ENCODE measurements around the gene CFAP46. TPM values are rescaled to one million over a fixed set of nuclear protein-coding genes. Genes with fewer than 3 reads are reported as not detected.

CFAP46 gene
- total RNA-seq, 3 donors from 2014 or later (not counting 1 experiment from before 2014, with no cell fraction given) = 0.35 TPM; not detected in 2

DNA sequence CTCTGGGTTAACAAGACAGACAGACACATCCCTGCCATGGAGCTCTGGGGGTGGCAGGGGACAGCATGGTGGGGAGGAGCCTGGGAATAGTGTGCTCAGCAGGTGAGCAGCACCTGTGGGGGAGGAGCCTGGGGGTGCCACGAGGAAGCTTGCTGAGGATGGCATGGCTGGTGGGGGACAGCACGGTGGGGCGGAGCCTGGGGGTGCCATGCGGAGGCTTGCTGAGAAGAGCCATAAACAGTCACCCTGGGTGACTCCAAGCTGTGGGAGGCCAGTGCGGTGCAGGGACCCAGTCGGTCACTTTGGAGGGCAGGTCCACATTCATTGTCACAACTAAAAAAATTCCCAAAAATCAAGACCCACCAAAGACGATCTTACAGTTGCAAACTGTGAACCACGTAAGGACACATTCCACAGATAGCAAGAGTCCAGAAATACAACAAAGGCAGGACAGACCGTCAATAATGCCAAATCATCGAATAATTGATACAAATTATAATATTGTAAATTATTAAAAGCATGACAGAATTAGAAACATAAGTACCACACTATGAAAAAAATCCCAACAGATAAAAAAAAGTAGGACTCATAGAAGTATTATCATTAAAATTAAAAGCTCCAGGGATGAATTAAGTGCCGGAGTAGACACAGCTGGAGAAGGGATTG lies 180.8 kb downstream of the CFAP46 start:
- 93% methylated on average over 9 of the region's 11 CpGs for WGBS (ENCODE audit: insufficient coverage)
- H3K36me3 Mint-ChIP-seq = no peaks in the 10 kb centered on the region
- peaks cover 0 to 12% of the 10 kb centered on the region in 2 donors for H3K4me1 Mint-ChIP-seq
- H3K9me3 Mint-ChIP-seq = no peaks in the 10 kb centered on the region
- Histone ChIP-seq H3K4me1 (ENCODE audit: control insufficient read depth, insufficient read depth, low read length) (no peaks in the 10 kb centered on the region), H3K27ac (ENCODE audit: low read length) (no peak overlapping the region), H3K9me3 (ENCODE audit: control insufficient read depth, insufficient read depth, low read length) (no peaks in the 10 kb centered on the region), H3K27me3 (ENCODE audit: control insufficient read depth, insufficient read depth, low read length) (no peaks in the 10 kb centered on the region), H3K36me3 (ENCODE audit: control insufficient read depth, insufficient read depth, low read length) (no peaks in the 10 kb centered on the region), H3K4me3 (ENCODE audit: low read length) (no peak overlapping the region)
- no peak for DNase-seq
- no peak for ATAC-seq
- H3K27me3 Mint-ChIP-seq (ENCODE audit: low read depth in 2 of 2) = no peaks in the 10 kb centered on the region
- TF ChIP-seq, protein P1, sequence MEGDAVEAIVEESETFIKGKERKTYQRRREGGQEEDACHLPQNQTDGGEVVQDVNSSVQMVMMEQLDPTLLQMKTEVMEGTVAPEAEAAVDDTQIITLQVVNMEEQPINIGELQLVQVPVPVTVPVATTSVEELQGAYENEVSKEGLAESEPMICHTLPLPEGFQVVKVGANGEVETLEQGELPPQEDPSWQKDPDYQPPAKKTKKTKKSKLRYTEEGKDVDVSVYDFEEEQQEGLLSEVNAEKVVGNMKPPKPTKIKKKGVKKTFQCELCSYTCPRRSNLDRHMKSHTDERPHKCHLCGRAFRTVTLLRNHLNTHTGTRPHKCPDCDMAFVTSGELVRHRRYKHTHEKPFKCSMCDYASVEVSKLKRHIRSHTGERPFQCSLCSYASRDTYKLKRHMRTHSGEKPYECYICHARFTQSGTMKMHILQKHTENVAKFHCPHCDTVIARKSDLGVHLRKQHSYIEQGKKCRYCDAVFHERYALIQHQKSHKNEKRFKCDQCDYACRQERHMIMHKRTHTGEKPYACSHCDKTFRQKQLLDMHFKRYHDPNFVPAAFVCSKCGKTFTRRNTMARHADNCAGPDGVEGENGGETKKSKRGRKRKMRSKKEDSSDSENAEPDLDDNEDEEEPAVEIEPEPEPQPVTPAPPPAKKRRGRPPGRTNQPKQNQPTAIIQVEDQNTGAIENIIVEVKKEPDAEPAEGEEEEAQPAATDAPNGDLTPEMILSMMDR (IDR thresholded peaks at IDR 0.05) = no peak
- no peak overlapping the region for H3K27ac Mint-ChIP-seq
- intact Hi-C loops (cut with micrococcal nuclease) = no loop called here
- H3K4me3 Mint-ChIP-seq = no peak overlapping the region

- DNase-seq = no peak
Measured at GRCh38 chr10:132758865-132759264, 183.5 kb downstream of the CFAP46 start.

More at GRCh38 chr10:132758865-132759264, 183.5 kb downstream of the CFAP46 start:
- Mint-ChIP-seq H3K27me3 (ENCODE audit: low read depth in 2 of 2) (no peaks in the 10 kb centered on the region), H3K4me3 (no peak overlapping the region), H3K36me3 (no peaks in the 10 kb centered on the region), H3K9me3 (no peaks in the 10 kb centered on the region), H3K27ac (no peak overlapping the region), H3K4me1 (peaks cover 0 to 8% of the 10 kb centered on the region in 2 donors)
- Histone ChIP-seq H3K27ac (ENCODE audit: low read length) (no peak overlapping the region), H3K4me3 (ENCODE audit: low read length) (no peak overlapping the region), H3K36me3 (ENCODE audit: control insufficient read depth, insufficient read depth, low read length) (no peaks in the 10 kb centered on the region), H3K4me1 (ENCODE audit: control insufficient read depth, insufficient read depth, low read length) (no peaks in the 10 kb centered on the region), H3K27me3 (ENCODE audit: control insufficient read depth, insufficient read depth, low read length) (no peaks in the 10 kb centered on the region), H3K9me3 (ENCODE audit: control insufficient read depth, insufficient read depth, low read length) (no peaks in the 10 kb centered on the region)
- intact Hi-C loops (cut with micrococcal nuclease) = no loop called here
- no peak for ATAC-seq
- TF ChIP-seq, protein P1 (IDR thresholded peaks at IDR 0.05) = no peak
- 97% methylated on average over 14 of the region's 14 CpGs for WGBS (ENCODE audit: insufficient coverage)

Other genes starting within 250 kb of the CFAP46 start
- gene NKX6-2, start 156.4 kb downstream of the CFAP46 start, total RNA-seq = not detected
- gene ADGRA1, start 145.4 kb upstream of the CFAP46 start, total RNA-seq = not detected
- gene KNDC1, start 217.6 kb upstream of the CFAP46 start, total RNA-seq = 1 to 10 TPM in 2 of 3 donors, not detected in 1; 2.1 to 5.9 TPM

Measured in natural killer cell (primary cell).